GM23338 (cell line): ENCODE data around the gene RNF121. TPM values are rescaled to one million over a fixed set of nuclear protein-coding genes. Genes with fewer than 3 reads are reported as not detected.

Experiments used
- CREB1 ChIP-seq: fragments of 250-450 bp; sonication (Bioruptor Pico); IDR thresholded peaks from 2 replicates; pipeline ENCODE4 v1.5.0; 2020; ENCODE audit warnings: low read depth, mild to moderate bottlenecking, moderate library complexity
- CTCF ChIP-seq, 2 experiments: fragments of 200-600 bp in 1 of 2; sonication (generic) in 1 of 2; conservative IDR thresholded peaks; 2 replicates each; pipeline versions ENCODE4 v1.5.1 to v1.6.1; 2016 to 2017; ENCODE audit warnings: antibody characterized with exemption in 2 of 2, low read depth in 2 of 2, mild to moderate bottlenecking in 2 of 2, moderate library complexity in 1 of 2
- EZH2 ChIP-seq: fragments of 200-600 bp; sonication (generic); IDR thresholded peaks from one replicate; pipeline ENCODE4 v1.8.0; 2017; ENCODE audit warnings: antibody characterized with exemption, mild to moderate bottlenecking, low read depth; ENCODE audit not compliant: unreplicated experiment
- EZH2phosphoT487 ChIP-seq: fragments of 200-600 bp; sonication (generic); IDR thresholded peaks from one replicate; pipeline ENCODE4 v1.8.1; 2018; ENCODE audit warnings: antibody characterized with exemption; ENCODE audit not compliant: unreplicated experiment
- NANOG ChIP-seq: IDR thresholded peaks from 2 replicates; pipeline ENCODE4 v1.6.1; 2016; ENCODE audit warnings: antibody characterized with exemption, borderline replicate concordance
- POLR2AphosphoS5 ChIP-seq: IDR thresholded peaks from 2 replicates; pipeline ENCODE4 v1.6.1; 2016; ENCODE audit warnings: antibody characterized with exemption, low read depth
- ZNF114 ChIP-seq: fragments of 250-450 bp; sonication (Bioruptor Pico); IDR thresholded peaks from 2 replicates; pipeline ENCODE4 v1.5.0; 2020; ENCODE audit warnings: mild to moderate bottlenecking, moderate library complexity
- ZNF331 ChIP-seq: fragments of 250-450 bp; sonication (Bioruptor Pico); IDR thresholded peaks from 2 replicates; pipeline ENCODE4 v1.5.0; 2020; ENCODE audit warnings: low read depth, mild to moderate bottlenecking, moderate library complexity
- ZNF462 ChIP-seq: fragments of 250-450 bp; sonication (Bioruptor Pico); IDR thresholded peaks from 2 replicates; pipeline ENCODE4 v1.5.0; 2020; ENCODE audit warnings: mild to moderate bottlenecking, moderate library complexity
- polyA plus RNA-seq: library from polyadenylated mRNA; unstranded; fragments of >200 nt; fragmentation: Nextera tagmentation; extraction: Ambion mirVana; gene quantifications from 2 replicates; pipeline ENCODE4 v1.2.1, GENCODE V29; 2016
- total RNA-seq: library from RNA; depleted of rRNA; stranded (reverse); fragments of >200 nt; shearing (Covaris generic); gene quantifications from 2 replicates; pipeline ENCODE4 v1.2.3, GENCODE V29; 2014
- TF ChIP-seq, protein P1 (sequence below): IDR thresholded peaks from 2 replicates; pipeline ENCODE4 v1.6.1; 2016; ENCODE audit warnings: antibody characterized with exemption

Gene RNF121
- total and polyA plus RNA-seq, 2 experiments from 2014 or later, result 7.8 to 37.7 TPM

DNA sequence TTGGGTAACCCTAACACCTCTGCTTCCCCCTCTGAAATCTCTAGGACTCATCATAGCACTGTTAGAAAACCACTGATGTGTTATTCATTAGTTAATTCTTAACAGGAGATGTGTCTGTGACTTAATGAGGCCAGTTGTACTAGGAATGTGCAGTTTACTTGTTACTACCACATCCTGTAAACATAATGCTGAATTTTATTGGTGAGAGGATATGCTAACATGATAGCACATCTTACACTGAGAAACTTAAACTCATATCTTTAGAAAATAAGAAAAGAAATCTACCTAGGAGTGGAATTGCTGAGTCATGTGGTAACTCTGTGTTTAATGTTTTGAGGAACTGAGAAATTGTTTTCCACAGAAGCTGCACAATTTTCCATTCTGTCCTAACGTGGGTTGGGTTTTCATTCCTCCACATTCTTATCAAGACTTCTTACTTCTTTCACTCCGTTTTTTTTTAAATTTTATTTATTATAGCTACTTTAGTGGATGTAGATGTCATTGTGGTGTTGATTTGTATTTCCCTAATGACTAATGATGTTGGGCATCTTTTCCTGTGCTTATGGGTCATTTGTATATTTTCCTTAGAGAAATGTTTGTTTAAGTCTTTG, 33.7 kb downstream of the RNF121 start (continued):
- TF ChIP-seq ZNF462 (CRISPR knock-in tag), result no peak
- TF ChIP-seq, protein P1, sequence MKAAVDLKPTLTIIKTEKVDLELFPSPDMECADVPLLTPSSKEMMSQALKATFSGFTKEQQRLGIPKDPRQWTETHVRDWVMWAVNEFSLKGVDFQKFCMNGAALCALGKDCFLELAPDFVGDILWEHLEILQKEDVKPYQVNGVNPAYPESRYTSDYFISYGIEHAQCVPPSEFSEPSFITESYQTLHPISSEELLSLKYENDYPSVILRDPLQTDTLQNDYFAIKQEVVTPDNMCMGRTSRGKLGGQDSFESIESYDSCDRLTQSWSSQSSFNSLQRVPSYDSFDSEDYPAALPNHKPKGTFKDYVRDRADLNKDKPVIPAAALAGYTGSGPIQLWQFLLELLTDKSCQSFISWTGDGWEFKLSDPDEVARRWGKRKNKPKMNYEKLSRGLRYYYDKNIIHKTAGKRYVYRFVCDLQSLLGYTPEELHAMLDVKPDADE, result no peak
- no peak for TF ChIP-seq EZH2phosphoT487
- no peak for TF ChIP-seq CTCF (conservative IDR thresholded peaks at IDR 0.05; ENCODE audit: low read depth in 2 of 2)
- TF ChIP-seq ZNF114 (CRISPR knock-in tag), result no peak
- no peak for TF ChIP-seq CREB1
- no peak for TF ChIP-seq ZNF331 (CRISPR knock-in tag)
- TF ChIP-seq POLR2AphosphoS5, result no peak
- TF ChIP-seq NANOG, result no peak
- TF ChIP-seq EZH2, result no peak
